NCI-H146 treated with DMSO at 0.1 percent for 48 hours (cell line): ENCODE data around the gene CLASRP.
A peak's percentile ranks its signal among the peaks of the same experiment; 100 is the strongest.

Experiments used
- DNase-seq: peaks from one replicate; lab custom pipeline; 2025; ENCODE audit not compliant: unreplicated experiment; lab: John Stamatoyannopoulos, UW

CLASRP gene

DNA sequence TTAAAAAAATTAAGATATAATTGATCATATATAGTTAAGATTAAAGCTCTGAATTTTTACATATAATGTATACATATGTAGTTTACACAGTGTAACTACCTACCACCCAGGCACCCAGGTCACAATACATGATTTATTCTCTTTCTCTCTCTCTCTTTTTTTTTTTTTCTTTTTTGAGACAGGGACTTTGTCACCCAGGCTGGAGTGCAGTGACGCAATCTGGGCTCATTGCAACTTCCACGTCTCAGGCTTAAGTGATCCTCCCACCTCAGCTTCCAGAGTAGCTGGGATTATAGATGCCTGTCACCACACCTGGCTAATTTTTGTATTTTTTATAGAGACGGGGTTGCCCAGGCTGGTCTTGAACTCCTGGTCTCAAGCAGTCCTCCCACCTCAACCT is 18.8 kb upstream of the CLASRP start:
- no peak for DNase-seq

DNA sequence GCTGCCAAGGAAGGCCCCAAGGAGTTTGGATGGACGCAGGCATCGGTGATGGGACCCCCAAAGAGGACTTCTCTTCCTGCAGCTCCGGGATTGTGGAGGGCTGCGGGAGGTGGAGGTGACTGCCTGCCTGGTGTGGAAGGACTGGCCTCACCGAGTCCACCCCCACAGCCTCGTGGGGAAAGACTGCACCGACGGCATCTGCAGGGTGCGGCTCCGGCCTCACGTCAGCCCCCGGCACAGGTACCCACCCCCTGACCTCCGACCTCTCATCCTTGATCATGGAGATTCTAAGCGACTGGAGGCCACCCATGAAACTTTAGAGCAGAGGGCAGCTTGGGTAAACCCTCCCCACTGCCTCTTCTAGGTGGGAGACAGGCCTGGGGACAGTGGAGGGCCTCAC is 16.9 kb upstream of the CLASRP start:
- no peak for DNase-seq

DNA sequence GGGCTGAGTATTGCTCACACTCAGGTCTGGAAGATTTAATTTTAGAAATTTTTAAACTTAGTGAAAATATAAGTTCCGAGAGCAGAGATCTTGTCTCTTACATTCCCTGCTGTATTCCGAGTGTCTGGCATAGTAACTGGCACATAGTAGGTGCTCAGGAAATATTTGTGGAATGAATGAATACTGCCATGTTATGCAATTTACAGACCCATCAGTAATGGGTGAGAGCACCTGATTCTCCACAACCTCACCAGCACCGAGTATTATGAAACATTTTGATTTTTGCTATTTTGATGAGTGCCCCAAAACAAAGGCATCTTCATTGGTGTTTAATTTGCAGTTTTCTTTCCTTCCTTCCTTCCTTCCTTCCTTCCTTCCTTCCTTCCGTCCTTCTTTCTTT is 15.8 kb upstream of the CLASRP start:
- no peak for DNase-seq

DNA sequence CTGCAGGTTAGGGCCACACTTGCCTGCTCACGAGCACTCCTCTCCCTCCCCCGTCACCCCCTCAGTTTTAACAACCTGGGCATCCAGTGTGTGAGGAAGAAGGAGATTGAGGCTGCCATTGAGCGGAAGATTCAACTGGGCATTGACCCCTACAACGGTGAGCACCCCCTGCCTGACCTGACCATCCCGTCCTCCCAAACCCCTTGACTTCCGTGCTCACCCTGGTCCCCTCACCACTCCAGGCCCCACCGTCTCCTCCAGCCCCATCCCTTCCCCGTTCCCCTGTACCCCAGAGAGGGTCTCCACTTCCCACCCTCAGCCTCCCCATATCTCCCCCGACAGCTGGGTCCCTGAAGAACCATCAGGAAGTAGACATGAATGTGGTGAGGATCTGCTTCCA is 13.6 kb upstream of the CLASRP start:
- no peak for DNase-seq

DNA sequence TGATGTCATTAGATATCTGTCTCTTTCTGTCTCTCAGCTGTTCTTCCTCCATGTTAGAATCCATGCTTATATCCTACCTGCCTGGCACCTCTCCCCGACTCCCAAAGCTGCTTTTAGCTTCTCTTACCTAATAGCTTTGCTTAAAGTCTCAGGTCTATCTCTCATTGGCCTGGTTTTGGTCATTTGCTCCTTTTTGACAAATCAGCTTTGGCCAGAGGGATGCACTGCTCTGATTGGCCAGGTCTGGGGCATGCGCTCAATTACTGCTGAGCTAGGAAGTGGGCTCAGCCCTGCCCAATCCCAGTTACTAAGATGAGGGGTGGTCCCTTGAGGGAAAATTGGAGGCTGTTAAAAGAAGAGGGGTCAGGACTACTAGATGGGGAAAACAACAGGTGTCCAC is 11.5 kb upstream of the CLASRP start:
- DNase-seq = no peak

DNA sequence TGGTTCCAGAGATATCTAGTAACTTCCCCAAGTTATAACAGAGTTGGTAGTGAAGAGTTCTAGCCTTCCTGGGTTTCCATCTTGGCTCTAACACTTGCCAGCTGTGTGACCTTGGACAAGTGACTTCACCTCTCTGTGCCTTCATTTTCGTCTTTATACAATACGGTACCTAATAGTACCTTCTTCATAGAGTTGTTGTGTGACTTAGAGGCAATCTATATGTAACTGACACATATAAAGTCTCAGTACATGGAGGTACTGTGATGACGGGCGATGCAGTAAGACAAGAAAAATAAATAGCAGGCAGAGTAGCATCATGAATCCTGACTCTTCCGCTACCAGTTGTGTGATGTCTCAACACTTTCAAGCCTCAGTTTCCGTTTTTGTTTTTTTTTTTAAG is 8.0 kb upstream of the CLASRP start:
- no peak for DNase-seq

DNA sequence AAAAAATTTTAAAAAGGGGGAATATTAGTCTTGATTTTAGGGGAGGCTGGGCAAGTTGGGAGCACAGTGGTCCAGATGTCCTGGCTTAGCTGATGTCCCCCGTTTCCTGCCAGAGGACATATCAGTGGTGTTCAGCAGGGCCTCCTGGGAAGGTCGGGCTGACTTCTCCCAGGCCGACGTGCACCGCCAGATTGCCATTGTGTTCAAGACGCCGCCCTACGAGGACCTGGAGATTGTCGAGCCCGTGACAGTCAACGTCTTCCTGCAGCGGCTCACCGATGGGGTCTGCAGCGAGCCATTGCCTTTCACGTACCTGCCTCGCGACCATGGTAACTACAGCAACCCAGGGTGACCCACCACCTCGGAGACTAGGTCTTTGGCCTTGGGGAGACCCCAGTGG is 6.4 kb upstream of the CLASRP start:
- DNase-seq = no peak

DNA sequence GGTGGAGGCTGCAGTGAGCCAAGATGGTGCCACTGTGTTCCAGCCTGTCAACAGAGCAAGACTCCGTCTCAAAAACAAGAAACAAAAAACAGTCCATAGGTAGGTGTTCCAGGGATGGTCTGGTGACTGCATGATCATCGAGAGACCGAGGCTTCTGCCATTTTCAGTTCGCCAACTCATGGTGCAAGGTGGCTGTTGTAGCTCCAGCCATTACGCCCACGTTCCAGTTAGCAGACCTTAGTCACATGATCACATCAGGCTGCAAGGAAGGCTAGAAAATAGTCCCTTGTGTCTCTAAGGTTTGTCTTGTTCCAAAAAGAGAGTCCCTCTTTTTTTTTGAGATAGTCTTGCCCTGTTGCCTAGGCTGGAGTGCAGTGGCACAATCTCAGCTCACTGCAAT is 3.1 kb upstream of the CLASRP start:
- no peak for DNase-seq

DNA sequence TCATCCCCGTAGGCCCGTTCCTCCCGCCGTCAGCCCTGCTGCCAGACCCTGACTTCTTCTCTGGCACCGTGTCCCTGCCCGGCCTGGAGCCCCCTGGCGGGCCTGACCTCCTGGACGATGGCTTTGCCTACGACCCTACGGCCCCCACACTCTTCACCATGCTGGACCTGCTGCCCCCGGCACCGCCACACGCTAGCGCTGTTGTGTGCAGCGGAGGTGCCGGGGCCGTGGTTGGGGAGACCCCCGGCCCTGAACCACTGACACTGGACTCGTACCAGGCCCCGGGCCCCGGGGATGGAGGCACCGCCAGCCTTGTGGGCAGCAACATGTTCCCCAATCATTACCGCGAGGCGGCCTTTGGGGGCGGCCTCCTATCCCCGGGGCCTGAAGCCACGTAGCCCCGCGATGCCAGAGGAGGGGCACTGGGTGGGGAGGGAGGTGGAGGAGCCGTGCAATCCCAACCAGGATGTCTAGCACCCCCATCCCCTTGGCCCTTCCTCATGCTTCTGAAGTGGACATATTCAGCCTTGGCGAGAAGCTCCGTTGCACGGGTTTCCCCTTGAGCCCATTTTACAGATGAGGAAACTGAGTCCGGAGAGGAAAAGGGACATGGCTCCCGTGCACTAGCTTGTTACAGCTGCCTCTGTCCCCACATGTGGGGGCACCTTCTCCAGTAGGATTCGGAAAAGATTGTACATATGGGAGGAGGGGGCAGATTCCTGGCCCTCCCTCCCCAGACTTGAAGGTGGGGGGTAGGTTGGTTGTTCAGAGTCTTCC is 1.3 kb upstream of the CLASRP start:
- DNase-seq = no peak

DNA sequence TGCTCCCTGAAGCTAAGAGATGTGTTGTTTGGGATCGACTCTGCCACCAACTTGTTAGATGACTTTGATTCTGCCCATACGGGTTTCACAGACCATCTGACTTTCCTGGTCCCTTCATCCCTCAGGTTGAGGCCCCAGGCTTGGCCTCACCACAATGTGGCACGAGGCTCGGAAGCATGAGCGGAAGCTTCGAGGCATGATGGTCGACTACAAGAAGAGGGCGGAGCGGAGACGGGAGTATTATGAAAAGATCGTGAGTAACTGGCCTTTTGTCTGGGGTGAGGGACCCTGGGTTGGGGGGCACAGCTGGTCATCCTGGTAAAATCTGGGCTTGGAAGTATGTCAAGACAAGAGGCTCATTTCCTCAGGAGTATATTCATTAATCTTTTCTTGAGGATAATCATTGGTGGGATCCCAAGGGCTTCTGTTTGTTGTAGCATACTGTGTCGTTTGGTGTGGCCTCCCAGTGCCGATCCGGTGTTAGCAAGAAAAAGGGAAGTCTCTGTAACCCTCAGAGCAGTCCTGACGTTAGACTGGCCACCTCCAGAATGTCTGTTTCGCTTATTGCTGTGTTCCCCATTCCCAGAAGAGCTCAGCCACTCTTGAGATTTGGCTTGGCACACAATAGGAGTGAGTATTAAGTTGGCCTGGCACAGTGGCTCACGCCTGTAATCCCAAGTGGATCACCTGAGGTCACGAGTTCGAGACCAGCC is 1.4 kb downstream of the CLASRP start:
- no peak for DNase-seq

DNA sequence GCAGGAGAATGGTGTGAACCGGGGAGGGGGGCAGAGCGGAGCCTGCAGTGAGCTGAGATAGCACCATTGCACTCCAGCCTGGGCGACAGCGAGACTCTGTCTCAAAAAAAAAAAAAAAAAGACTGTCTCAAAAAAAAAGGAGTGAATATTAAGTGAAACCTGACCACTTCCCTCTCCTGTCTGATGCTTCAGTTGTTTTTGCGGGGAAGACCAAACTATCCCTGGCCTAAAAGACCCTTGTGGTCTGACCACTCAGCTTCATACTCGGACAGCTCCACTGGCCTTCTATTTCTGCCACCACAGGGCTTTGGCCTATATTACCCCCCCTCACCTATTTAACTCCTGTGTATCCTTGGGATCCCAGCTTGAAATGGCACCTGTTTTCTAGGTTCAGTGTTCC is 2.3 kb downstream of the CLASRP start:
- DNase-seq = no peak

DNA sequence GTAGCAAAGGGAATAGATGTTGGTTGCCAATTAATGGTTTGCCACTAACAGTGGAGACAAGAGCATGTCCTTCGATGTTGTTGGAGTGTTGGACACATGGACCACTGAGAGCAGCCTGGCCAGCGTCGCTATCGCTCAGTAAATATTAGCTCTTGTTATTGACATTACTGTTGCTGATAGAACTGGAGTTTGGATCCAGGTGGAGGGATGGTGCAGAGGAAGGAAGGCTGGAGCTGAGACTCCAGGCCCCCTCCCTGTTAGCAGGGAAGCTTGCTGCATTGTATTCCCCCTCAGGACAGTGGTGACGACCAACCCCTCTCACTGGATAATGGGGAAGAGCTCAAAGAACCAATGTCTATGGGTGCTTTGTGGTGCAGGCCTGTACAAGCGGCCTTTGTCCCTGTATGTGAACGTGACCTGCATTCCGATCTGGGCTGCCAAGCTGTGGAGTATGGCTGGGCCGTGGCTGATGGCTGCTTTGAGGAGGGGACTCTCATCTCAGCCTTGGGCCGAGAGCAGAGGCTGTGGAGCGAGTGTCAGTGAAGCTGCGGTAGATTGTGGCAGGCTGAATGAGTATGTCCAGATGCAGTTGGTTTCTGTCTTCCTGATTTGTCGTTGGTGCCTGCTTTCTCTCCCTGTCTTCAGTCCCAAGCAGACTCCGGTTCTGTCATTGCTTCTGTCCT is 7.0 kb downstream of the CLASRP start:
- peak; percentile 13 for DNase-seq

DNA sequence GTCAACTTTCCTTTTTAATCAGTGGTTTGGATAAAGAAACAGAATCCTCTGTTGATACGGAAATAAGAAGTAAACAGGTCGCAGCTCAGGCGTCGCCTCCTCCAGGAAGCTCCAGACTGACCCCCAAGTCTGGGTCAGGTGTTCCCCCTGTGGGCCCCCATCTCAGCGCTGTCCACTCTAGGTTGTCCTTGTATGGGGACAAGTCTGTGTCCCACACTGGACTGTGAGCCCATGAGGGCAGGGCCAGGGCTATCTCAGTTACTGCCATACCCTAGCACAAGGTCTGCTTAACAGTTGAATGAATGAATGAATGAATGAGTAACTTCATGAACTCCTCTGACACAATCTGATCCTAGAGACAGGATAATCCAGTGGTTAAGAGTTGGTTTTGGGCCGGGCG is 7.5 kb downstream of the CLASRP start:
- DNase-seq = no peak

DNA sequence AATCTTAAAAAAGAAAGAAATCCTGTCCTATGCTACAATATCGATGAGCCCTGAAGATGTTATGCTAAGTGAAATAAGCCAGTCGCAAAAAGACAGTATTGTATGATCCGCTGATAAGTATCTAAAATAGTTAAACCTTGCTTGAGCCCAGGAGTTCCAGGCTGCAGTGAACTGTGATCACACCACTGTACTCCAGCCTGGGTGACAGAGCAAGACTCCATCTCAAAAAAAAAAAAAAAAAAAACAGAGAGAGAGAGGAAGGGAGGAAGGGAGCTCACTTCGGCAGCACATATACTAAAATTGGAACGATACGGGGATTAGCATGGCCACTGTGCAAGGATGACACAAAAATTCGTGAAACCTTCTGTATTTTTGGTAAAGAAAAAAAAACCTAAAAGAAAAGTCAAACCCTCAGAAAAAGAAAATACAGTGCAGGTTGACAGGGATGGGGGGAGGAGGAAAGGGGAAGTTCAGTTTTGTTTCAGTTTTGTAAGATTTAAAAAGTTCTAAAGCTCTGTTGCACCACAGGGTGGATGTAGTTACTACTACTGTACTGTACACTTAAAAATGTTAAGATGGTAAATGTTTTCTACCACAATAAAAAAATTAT is 8.4 kb downstream of the CLASRP start:
- DNase-seq = no peak

DNA sequence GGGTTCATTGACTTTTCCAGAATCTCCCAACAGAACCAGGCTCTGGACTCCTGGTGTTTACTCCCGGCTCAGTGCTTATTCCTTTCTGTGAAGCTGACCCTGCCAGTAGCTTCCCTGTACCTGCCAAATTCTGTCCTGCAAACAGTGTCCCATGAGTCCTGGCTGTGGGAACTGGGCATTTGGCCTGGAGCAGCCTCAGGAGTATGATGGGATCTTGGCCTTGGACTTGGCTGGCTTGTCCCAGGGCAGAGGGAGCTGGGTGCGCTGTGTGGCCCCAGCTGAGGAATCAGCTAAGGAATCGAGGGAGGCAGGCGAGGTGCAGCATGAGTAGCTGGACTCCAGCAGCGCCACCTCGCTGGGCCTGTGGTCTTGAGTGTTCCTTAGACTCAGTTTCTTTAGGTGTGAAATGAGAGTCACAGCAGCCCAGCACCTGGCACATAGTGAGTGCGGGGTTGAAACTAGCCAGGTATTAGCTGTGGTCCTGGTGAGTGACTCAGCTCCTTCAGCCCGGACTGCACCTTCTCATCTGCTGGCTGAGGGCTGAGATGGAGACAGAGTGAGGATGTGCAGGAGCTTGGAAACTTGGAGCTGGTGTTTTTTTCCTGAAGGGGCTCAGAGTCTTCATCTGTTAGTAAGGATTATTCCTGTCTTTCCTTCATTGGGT is 10.4 kb downstream of the CLASRP start:
- no peak for DNase-seq

DNA sequence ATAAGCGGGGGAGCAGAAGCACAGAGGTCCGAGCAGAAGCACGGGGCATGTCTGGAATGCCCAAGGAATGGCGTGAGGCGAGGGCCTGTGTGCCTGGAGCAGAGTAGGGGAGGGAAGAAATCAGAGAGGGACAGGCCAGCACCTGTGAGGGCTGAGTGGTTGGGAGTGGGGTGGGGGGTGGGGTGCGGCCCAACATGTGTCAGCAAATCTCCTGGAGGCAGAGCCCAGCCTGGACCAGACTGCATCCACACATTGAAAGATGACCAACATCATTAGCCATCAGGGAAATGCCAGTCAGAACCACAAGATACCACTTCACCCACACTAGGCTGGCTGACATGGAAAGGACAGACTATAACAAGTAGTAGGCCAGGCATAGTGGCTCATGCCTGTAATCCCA is 11.2 kb downstream of the CLASRP start:
- DNase-seq = no peak

DNA sequence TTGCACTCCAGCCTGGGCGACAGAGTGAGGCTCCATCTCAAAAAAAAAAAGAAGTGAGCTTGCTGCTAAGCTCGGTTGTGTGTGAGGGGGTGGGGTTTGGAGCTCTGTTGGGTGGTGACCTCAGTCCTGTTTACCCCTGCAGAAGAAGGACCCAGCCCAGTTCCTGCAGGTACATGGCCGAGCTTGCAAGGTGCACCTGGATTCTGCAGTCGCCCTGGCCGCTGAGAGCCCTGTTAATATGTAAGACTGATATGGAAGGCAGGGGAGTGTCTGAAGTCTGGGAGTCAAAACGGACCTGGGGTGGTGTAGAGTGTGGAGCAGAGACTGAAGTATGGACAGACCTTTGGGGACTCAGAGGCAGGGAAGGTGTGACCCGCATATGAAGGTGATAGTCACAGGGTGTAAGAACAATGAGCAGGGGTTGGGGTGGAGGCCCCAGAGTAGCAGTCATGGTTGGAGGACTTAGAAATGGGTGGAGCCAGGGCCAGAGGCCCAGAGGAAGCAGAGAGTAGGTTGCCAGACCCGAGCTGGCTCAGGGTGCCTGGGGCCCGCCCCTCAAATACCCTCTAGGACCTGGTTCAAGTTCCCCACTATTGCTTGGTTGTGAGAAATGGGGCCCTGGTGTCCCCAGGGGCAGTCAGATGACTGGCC is 13.2 kb downstream of the CLASRP start:
- DNase-seq = no peak

DNA sequence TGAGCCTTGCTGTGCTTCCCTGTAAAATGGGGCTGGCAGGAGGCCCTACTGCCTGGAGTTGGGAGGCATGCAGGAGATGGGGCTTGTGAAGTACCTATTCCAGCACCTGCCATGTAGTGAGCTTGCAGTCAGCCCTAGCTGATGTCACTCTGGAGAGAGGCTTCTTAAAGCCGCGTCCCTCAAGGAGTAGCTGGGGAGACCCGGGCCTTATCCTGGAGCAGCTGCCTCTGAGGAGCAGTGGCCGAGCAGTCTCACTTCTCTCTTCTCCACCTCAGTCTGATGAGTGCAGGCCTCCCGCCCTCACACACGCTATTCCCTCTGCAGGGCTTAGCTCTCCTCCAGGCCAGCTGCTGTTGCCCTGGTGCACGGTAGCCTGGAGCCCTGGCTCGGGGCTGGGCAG is 18.0 kb downstream of the CLASRP start:
- no peak for DNase-seq

DNA sequence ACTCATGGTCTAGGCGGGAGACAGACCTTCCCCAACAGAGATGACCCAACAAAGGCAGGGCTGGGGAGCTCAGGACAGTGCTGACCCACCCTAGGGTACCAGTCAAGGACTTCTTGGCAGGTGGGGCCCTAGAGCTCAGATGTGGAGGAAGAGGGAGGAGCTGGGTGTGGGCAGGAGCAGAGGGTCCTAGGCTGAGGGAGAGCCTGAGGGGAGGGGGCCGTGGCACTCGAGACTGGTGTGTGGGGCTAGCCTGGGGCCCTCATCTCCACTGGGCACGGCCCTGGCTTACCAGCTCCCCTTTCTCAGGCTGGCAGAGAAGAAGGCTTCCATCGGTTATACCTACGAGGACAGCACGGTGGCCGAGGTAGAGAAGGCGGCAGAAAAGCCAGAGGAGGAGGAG is 18.6 kb downstream of the CLASRP start:
- DNase-seq = no peak

DNA sequence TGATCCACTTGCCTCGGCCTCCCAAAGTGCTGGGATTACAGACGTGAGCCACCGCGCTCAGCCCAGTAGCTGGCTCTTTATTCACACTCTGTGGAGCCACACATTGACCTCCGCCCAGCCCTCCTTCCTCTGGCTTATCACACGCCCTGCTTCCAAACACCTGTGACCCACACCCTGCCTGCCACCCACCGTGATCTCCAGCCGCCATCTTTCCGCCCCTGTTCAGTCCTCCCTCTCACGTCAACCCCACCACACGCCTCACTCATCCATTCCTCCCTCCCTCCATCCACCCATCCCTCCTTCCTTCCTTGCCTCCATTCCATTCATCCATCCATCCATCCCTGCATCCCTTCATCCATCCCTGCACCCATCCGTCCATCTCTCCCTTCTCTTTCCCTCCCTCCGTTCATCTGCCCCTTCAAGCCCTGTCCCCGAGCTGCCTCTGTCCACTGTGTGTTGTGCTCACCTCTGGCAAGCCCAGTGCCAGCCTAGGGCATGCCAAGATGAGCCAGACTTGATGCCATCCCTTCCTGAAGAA is 19.8 kb downstream of the CLASRP start:
- no peak for DNase-seq
